GM18498 (cell line): Measurements from ENCODE around the gene RBBP8.

Experiments used
- ATAC-seq: cut with Tn5 transposase; IDR thresholded peaks from one replicate; pipeline ENCODE4 v1.9.1; 2021; ENCODE audit warnings: mild to moderate bottlenecking, moderate library complexity; ENCODE audit not compliant: unreplicated experiment

Gene RBBP8

GRCh38 chr18:22988208-22988607 lies 55.1 kb downstream of the RBBP8 start:
- ATAC-seq: peak; percentile 81

- no peak for ATAC-seq
Measured at GRCh38 chr18:22998344-22998743, 65.2 kb downstream of the RBBP8 start.

- no peak for ATAC-seq
Measured at GRCh38 chr18:22999212-22999611, 66.1 kb downstream of the RBBP8 start.

DNA sequence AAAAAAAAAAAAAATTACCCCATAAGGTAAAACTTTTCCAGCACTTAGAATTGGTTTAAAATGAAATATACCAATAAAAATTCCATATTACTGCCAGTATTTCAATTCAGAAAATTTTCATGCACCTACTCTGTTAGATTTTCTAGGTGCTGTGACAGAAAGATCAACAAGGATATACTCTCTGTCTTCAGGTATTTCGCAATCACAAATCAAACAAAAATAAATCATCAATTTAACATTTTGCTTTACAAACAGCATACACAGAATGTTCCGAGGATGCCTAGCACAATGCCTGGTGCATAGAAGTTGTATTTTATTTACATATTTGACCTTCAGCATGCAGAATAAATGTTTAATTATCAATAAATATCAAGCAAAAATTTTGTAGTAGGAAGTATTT lies 66.5 kb downstream of the RBBP8 start:
- ATAC-seq: no peak

DNA sequence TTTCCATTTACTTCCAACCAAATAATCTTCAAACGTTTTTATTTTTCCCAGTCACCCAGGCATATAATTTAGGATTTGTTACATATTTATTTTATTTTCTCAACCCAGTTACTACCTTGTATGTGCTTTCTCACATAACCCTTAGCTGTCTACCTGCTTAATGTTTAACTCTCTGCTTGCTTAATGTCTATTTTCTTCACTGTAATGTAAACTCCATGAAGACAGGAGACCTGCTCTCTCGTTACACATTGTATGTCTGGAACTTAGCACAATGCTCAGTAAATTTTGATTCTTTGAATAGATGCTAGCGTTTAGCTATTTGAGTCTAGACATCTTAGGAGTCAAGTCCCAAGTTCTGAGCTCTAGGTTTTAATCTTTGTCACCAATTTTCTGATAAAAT lies 70.2 kb downstream of the RBBP8 start:
- no peak for ATAC-seq

DNA sequence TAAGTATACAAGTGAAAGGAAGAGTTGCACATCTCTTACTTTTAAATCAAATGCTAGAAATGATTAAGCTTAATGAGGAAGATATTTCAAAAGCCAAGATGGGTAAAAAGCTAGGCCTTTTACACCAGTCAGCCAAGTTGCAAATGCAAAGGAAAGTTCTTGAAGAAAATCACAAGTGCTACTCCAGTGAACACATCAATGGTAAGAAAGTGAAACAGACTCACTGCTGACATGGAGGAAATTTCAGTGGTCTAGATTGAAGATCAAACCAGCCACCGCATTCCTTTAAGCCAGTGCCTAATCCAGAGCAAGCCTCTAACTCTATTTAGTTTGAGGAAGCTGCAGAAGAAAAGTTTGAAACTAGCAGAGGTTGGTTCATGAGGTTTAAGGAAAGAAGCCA lies 79.1 kb downstream of the RBBP8 start:
- ATAC-seq: no peak

DNA sequence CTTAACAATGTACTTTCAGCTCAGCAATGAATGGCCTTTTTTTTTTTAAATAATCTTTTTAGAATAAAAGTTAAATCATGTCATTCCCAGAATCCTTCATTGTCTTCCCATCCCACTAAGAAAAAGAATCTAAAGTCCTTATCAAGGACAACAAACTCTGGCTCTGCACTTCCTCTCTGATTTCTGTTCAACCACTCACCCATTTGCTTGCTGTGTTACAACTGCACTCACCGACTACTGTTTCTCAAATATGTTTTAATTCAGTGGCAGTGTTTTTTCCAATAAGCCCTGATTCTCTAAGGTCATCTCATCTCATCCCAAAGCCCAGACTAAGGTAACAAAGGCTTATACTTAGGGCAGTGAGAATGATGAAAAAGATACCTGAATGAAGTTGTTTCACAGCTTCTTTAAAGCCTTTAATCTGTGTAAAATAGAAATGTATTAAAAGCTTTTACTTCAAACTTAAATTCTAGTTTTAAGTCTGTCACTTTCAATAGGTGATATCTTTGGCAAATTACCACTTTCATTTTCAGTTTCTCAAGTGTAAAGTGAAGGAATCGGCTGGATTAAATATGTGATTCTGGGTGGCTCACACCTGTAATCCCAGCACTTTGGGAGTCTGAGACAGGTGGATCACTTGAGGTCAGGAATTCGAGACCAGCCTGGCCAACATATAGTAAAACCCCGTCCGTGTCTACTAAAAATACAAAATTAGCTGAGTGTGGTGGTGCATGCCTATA lies 87.6 kb downstream of the RBBP8 start:
- no peak for ATAC-seq

- ATAC-seq: no peak
Measured at GRCh38 chr18:23021623-23022022, 88.5 kb downstream of the RBBP8 start.

GRCh38 chr18:23032030-23032582 lies 99.0 kb downstream of the RBBP8 start:
- no peak for ATAC-seq

- no peak for ATAC-seq
Measured at GRCh38 chr18:23033056-23033455, 99.9 kb downstream of the RBBP8 start.

GRCh38 chr18:23036660-23037201 lies 103.6 kb downstream of the RBBP8 start:
- ATAC-seq: no peak

DNA sequence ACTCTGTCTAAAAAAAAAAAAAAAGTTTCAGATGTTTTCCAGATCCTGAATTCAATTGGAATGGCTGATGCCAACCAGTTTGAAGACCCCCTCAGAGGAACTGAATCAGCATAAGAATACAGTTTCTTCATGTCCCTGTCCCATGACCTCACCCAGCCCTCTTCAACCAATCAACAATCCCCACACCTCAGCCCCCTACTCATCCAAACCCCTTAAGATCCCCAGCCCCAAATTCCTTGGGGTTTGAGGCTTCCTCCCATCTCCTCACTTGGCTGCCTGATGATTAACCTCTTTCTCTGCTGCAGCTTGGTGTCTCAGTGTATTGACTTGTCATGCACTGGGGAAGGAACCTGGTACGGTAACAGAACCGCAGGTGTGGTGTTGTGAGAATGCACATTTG lies 104.5 kb downstream of the RBBP8 start:
- no peak for ATAC-seq

DNA sequence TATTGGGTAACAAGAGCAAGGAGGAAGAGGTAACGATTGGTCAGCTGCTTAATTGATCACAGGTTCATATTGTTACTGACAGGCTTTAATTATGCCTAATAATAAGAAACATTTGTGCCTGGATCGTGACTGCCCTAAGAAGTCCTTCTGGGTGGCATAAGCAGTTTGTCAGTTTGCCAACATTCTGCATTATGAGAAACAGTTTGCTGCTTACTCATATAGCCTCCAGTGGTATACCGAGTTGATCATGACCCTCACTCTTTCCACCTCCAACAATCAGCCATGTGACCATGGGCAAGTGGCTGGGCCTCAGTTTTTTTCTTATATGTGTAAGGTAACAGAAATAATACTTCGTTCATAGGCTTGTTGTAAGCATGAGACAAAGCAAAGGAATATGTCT lies 105.6 kb downstream of the RBBP8 start:
- ATAC-seq: no peak

- no peak for ATAC-seq
Measured at GRCh38 chr18:23042133-23042532, 109.0 kb downstream of the RBBP8 start.

DNA sequence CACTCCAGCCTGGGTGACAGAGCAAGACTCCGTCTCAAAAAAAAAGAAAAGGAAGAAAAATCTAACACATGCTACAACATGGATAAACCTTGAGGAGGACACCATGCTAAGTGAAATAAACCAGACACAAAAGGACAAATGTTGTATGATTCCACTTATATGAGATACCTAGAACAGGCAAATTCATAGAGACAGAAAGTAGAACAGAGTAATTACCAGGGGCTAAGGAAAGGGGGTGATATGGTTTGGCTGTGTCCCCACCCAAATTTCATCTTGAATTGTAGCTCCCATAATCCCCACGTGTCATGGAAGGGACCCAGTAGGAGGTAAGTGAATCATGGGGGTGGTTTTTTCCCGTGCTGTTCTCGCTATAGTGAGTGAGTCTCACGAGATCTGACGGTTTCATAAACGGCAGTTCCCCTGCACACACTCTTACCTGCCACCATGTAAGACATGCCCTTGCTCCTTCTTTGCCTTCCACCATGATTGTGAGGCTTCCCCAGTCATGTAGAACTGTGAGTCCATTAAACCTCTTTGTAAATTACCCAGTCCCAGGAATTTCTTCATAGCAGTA lies 110.8 kb downstream of the RBBP8 start:
- no peak for ATAC-seq

DNA sequence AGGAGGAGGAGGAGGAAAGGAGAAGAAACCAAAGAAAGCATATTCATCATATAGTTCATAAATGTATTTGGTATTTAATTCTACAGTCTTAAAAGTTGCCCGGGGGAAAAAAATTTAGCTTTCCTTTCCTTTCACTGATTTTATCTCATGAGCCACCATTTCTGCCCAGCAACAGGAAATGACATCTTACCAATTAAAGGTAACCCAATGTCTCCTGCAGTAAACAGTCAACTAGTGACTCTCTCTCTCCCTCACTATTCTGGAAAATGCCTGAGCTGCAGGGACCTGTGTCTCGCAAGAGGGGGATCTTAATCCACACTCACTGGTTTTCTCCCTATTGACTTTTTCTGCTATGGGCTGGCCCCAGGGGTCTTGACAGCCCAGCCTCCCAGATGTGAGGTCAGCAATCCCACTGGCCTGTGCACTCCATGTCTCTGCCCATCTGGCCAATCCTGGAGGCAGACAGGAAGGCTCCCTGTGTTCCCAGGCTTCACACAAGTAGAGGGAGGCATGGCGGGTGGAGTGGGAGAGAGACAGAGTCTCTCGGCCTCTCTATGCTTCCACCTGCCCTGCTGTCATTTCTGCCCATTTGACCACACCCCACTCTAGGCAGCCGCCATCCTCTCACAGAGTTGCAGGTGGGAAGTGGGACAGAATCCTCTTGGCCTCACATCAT lies 116.7 kb downstream of the RBBP8 start:
- no peak for ATAC-seq

GRCh38 chr18:23053776-23054457 lies 120.8 kb downstream of the RBBP8 start:
- ATAC-seq: no peak

DNA sequence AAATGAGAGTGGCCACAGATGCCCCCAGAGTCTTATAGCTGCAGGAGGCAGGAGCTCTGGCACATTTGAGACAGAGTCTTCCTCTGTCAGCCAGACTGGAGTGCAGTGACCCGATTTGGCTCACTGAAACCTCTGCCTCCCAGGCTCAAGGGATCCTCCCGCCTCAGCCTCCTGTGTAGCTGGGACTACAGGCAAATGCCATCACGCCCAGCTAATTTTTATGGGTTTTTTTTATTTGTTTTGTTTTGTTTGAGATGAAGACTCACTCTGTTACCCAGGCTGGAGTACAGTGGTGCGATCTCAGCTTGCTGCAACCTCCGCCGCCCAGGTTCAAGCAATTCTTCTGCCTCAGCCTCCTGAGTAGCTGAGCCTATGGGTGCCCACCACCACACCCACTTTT lies 121.4 kb downstream of the RBBP8 start:
- ATAC-seq: no peak

DNA sequence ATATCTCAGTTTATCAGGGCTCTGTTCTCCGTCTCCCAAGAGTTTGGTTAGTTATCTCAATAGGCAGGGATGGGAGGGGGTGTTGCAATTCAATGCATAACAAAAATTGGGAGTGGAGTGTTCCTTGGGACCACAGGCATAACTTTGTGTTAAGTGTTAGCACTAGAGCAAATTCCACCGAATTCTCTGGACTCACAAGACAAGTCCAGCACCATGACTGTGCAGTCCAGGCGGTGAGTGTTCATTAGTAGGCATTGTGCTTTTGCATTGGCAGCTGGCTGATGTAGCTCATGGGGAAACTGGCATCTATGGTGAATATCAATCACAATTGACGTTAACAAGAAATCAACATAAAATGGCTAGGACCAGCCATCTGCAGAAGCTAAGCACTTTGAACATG lies 123.2 kb downstream of the RBBP8 start:
- no peak for ATAC-seq

DNA sequence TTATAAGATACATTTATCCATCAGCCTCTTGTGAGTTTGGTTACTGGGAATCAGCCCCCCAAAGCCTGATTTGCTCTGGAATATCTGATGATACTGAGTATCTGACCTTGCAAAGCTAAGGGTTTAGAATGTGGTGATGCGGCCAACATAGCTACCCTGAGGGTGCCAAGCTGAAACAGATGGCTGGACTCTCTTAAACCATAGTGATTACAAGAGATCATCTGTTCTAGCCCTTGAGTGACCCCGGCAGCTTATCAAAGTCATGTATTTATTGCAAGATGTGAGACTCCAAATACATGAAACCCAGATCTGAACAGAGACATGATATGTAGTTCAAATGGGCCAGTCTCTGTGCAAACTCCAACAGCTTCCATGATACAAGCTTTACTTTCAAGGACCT lies 124.0 kb downstream of the RBBP8 start:
- no peak for ATAC-seq

DNA sequence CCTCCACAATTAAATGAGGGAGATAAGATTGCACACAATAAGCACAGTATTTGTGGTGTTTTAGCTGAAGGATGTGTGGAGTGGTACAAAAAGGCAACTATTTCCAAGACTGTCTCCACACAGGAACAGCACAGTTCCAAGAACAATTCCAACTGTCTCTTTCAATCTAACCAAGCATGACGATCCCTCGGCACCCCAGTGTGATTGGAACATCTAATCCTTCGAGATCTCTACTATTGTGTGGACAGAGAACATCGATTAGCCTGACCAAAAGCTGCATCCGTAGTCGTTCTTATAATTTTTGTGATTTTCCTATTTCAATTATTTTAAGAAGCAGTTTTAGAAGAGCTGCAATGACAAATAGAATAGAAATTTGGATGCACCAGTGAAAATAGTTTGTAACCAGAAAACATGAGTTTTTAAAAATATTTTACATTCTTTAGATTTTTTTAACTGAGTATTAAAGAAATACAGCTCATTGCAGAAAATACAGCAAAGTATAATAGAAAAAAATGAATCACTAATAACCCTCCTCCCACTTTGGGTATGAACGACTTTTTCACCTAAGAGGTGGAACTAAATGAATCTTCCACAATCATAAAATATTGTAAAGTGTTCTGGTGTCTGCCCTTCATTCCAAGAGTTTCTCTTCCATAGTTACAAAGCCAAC lies 125.8 kb downstream of the RBBP8 start:
- ATAC-seq: no peak
